ENCODE measurements around the gene ASAH2B. TPM values are rescaled to one million over a fixed set of nuclear protein-coding genes. Genes with fewer than 3 reads are reported as not detected.
A peak's percentile ranks its signal among the peaks of the same experiment; 100 is the strongest.
"Not testable (repeated sequence)": the region's sequence is repeated elsewhere in the genome, so short reads cannot be mapped to it uniquely, and the experiment has no call there.

ASAH2B gene
- total and polyA plus RNA-seq, 9 donors, result 1.6 to 7.0 (median 3.4) TPM

- Histone ChIP-seq H3K27ac (peak overlapping the region; percentile 47 to 52), H3K9me3 (no peaks in the 10 kb centered on the region), H3K36me3 (no peaks in the 10 kb centered on the region), H3K4me3 (peak overlapping the region; percentile 64), H3K4me1 (ENCODE audit: insufficient read depth) (no peaks in the 10 kb centered on the region), H3K27me3 (no peaks in the 10 kb centered on the region)
- intact Hi-C loops (cut with DNase I), result no loop called here
- TF ChIP-seq POLR2A (IDR thresholded peaks at IDR 0.05) (no peak), EP300 (IDR thresholded peaks at IDR 0.05) (no peak)
- TF ChIP-seq, protein P1, sequence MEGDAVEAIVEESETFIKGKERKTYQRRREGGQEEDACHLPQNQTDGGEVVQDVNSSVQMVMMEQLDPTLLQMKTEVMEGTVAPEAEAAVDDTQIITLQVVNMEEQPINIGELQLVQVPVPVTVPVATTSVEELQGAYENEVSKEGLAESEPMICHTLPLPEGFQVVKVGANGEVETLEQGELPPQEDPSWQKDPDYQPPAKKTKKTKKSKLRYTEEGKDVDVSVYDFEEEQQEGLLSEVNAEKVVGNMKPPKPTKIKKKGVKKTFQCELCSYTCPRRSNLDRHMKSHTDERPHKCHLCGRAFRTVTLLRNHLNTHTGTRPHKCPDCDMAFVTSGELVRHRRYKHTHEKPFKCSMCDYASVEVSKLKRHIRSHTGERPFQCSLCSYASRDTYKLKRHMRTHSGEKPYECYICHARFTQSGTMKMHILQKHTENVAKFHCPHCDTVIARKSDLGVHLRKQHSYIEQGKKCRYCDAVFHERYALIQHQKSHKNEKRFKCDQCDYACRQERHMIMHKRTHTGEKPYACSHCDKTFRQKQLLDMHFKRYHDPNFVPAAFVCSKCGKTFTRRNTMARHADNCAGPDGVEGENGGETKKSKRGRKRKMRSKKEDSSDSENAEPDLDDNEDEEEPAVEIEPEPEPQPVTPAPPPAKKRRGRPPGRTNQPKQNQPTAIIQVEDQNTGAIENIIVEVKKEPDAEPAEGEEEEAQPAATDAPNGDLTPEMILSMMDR (IDR thresholded peaks at IDR 0.05), result no peak
- peak in 1 of 5 donors; percentile 14 for DNase-seq
- WGBS, 3 donors, result 0 to 2% (median 1%) methylated on average over 8 of the region's 8 CpGs
Measured at GRCh38 chr10:50740293-50740648, 535 bp downstream of the ASAH2B start.

DNA sequence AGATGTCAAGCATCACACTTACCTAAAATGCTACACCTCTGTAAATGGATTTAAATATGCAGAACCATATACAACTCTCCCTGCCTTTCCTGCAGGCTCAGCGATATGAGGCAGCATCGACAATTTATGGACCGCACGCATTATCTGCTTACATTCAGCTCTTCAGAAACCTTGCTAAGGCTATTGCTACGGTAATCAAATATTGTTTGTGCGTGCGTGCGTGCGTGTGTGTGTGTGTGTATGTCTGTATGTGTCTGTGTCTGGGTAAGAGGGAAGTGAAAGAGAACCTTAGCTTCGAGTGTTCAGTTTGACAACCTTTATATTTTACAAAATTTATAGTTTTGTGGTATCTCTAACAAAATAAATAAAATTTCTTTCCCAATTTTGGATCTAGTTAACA lies 3.1 kb downstream of the ASAH2B start:
- DNase-seq; H3K36me3 ChIP-seq; H3K27ac ChIP-seq; intact Hi-C loops (cut with DNase I); H3K27me3 ChIP-seq; H3K9me3 ChIP-seq; H3K4me1 ChIP-seq (ENCODE audit: insufficient read depth); H3K4me3 ChIP-seq: not testable (repeated sequence)
- 91 to 95% (median 92%) methylated on average over 10 of the region's 10 CpGs for WGBS, 3 donors

GRCh38 chr10:50766774-50767513 lies 27.2 kb downstream of the ASAH2B start:
- DNase-seq, H3K27me3 ChIP-seq: not testable (repeated sequence)

DNA sequence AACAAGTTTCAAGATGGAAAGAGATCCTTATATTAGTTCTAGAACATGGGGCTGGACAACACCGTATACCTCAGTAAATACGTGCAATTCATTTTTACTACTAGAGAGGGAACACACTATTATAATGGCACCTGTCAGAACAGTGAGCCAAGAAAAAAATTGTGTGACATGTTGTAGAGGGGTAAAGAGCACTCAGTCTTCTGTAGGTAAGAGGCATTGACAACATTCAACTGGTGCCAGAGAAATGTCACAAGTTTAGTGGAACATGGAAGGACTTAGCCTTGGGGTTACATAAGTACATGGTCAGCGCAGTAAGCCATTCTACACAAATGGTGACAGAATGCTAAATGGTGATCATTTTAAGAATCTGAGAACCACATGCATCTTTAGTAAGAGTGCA lies 32.3 kb downstream of the ASAH2B start:
- H3K4me1 ChIP-seq (ENCODE audit: insufficient read depth); intact Hi-C loops (cut with DNase I): not testable (repeated sequence)

More at GRCh38 chr10:50766774-50767513, 27.2 kb downstream of the ASAH2B start:
- H3K4me1 ChIP-seq (ENCODE audit: insufficient read depth); H3K9me3 ChIP-seq; H3K27ac ChIP-seq; H3K4me3 ChIP-seq; H3K36me3 ChIP-seq; intact Hi-C loops (cut with DNase I): not testable (repeated sequence)
- WGBS, 3 donors, result 85 to 89% (median 89%) methylated on average over 4 to 5 of the region's 5 CpGs

DNA sequence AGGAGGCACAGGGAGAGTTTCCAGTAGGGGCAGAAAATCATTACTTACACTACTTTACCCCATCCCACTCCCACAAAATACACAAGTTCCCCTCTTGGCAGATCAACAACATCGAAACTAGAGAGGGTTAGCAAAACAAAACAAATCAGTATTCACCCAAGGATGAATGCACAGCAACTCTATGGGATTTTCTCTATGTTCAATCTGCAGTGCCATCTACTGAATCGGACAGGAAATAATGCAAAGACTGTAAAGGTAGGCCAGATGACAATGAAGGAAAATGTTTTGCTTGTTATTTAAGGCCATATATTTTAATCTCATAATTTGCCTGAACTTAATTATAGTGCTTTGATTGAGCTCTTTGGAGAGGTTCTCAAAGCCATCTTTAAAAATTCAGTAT lies 35.1 kb downstream of the ASAH2B start:
- H3K4me1 ChIP-seq (ENCODE audit: insufficient read depth); H3K27me3 ChIP-seq; DNase-seq; intact Hi-C loops (cut with DNase I); H3K27ac ChIP-seq; H3K36me3 ChIP-seq; H3K9me3 ChIP-seq; H3K4me3 ChIP-seq: not testable (repeated sequence)
- WGBS, 3 donors, result 35 to 51% (median 41%) methylated on average over 2 of the region's 2 CpGs

More for the DNA sequence above, 32.3 kb downstream of the ASAH2B start:
- H3K27ac ChIP-seq, H3K36me3 ChIP-seq, H3K4me3 ChIP-seq, H3K9me3 ChIP-seq, H3K27me3 ChIP-seq, DNase-seq: not testable (repeated sequence)
- WGBS, 3 donors, result 69 to 95% (median 90%) methylated on average over 2 to 3 of the region's 3 CpGs

DNA sequence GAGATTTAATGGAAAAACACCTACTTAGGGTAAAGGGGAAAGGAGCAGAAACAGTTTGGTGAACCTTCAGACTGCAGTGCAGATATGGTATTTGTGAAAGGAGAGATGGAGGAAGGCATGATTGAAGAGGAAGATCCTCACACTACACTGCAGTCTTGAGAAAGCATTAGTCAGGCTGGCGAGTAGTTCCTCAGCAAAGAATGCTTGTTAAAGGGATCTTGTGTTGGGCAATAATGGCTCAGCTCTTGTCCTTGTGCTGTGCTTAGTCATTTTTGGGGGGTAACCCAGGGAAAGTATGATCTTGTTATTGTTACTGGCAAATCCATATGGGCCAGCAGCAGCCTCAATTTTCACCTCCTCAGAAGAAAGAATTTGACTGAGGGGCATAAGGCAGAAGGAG lies 40.3 kb downstream of the ASAH2B start:
- H3K36me3 ChIP-seq; H3K4me3 ChIP-seq; H3K9me3 ChIP-seq; H3K4me1 ChIP-seq (ENCODE audit: insufficient read depth); intact Hi-C loops (cut with DNase I); DNase-seq; H3K27ac ChIP-seq; H3K27me3 ChIP-seq: not testable (repeated sequence)
- 71 to 90% (median 78%) methylated on average over 1 of the region's 1 CpG for WGBS, 3 donors

GRCh38 chr10:50782017-50782416 lies 42.3 kb downstream of the ASAH2B start:
- H3K36me3 ChIP-seq; H3K4me3 ChIP-seq; H3K27ac ChIP-seq; H3K27me3 ChIP-seq; H3K4me1 ChIP-seq (ENCODE audit: insufficient read depth); intact Hi-C loops (cut with DNase I); H3K9me3 ChIP-seq; DNase-seq: not testable (repeated sequence)

DNA sequence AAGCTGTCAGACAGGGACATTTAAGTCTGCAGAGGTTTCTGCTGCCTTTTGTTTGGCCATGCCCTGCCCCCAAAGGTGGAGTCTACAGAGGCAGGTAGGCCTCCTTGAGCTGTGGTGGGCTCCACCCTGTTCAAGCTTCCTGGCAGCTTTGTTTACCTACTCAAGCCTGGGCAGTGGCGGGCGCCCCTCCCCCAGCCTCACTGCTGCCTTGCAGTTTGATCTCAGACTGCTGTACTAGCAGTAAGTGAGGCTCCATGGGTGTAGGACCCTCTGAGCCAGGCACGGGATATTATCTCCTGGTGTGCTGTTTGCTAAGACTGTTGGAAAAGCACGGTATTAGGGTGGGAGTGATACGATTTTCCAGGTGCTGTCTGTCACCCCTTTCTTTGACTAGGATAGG lies 48.2 kb downstream of the ASAH2B start:
- H3K27ac ChIP-seq; DNase-seq; H3K36me3 ChIP-seq; intact Hi-C loops (cut with DNase I); H3K9me3 ChIP-seq; H3K4me3 ChIP-seq; H3K4me1 ChIP-seq (ENCODE audit: insufficient read depth); H3K27me3 ChIP-seq: not testable (repeated sequence)
- WGBS, 3 donors, result 50 to 64% (median 54%) methylated on average over 5 of the region's 5 CpGs

All from ovary (tissue), 9 donors.